Islet precursor cell (in vitro differentiated cells): ENCODE measurements around the gene DPAGT1.
"Not testable (repeated sequence)": the region's sequence is repeated elsewhere in the genome, so short reads cannot be mapped to it uniquely, and the experiment has no call there.

Experiments used
- DNase-seq: peaks from one replicate; pipeline ENCODE4 v3.0.0-alpha.2; 2018

DPAGT1 gene

DNA sequence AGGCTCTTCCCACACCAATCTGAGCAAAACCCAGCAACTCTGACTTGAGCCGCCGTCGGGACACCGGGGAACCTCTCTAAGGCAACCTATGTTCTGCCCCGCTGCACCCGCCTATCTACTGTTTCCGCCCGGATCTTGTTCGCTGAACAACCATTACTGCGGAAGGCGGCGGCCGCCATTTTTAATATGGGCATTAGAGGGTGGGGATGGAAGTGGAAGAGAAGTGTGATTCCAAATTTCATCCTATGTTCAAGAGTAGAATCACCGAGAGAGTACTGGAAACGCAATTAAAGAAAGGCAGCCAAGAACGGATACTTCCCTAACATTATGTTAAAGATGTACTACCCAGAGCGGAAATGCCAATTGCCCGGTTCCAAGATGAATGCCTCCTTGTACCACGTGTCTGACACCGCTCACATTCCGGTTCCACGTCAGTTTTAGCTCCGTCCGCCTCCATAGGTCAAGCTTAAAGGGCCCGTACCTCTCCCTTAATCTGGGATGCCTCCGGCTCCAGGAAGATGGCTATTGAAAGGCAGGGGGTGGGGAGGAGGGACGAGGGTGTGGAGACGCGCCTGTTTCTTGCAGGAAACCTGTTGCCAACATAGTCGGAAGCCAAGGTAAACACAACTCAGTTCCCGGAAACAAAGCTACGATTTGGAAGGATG, at the start of gene DPAGT1:
Gene DPAGT1 (minus strand): TSS at position 95 of the 665 bp plus-strand sequence. CDS start 198 bp downstream, outside the sequence.
- DNase-seq = peak; percentile 98

DNA sequence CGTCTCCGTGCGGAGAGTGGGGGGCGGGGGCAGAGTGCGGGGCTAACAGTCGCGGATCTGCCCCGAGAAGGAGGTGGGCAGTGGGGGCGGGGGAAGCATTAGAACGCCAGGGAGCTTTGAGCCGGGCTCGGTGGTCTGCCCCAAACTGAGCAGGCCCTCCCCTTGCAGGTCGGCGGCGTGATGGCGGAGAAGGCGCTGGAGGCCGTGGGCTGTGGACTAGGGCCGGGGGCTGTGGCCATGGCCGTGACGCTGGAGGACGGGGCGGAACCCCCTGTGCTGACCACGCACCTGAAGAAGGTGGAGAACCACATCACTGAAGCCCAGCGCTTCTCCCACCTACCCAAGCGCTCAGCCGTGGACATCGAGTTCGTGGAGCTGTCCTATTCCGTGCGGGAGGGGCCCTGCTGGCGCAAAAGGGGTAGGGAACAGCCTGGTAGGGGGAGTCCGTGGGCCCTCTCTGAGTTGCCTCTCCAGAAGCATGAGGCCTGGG, 48.2 kb upstream of the DPAGT1 start:
- DNase-seq = no peak

DNA sequence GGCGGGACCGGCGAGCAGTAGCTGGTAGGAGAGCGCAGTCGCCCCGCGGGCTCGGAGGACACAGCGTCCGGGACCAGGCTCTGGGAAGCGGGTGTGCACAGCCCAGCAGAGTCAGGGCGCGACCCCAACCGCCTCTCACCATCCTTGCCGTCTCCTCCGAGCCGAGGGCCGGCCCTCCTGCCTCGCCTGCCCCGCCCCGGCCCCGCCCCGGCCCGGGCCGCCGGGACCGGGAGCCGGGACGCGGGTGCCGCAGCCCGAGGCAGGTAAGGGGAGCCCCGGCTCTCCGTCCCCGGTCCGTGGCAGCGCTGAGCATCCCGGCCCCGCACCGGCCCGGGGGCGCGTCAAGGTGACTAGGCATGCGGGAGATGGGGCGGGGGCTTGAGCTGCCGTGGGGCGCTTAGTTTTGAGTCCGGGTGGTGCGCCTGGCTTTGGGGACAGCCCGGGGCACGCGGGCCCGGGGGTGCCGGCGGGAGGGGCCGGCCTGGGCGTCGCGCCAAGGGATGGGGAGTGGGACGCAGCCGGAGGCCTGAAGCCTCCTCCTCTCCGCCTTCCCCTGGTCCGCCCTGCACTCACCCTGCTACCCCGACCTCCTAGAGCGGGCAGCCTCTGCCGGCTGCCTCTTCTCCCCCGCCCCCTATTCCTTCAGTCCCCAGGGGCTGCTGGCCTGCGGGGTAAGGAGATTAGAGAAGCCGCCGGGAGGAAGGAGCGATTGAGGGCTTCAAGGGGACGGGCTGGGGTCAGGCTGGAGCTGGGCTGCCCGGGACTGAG, 47.5 kb upstream of the DPAGT1 start, which contains the start of gene ABCG4:
Gene ABCG4 (plus strand): TSS at position 35 of the 768 bp plus-strand sequence. CDS start 914 bp downstream, outside the sequence.
- no peak for DNase-seq

DNA sequence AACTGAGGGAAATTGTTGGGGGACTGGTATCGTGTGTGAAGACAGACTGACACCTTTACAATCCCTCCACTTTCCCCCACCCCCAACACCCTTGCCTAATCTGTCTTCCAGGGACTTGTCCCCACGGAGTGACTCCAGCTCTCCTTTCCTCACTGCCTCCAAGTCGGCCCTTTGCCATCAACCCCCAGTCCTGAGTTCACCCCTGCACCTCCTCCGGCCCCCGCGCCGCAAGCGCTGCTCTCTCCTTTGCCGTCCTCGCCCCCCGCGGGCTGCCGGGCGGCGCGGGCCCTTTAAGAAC, 47.0 kb upstream of the DPAGT1 start:
- DNase-seq = no peak

DNA sequence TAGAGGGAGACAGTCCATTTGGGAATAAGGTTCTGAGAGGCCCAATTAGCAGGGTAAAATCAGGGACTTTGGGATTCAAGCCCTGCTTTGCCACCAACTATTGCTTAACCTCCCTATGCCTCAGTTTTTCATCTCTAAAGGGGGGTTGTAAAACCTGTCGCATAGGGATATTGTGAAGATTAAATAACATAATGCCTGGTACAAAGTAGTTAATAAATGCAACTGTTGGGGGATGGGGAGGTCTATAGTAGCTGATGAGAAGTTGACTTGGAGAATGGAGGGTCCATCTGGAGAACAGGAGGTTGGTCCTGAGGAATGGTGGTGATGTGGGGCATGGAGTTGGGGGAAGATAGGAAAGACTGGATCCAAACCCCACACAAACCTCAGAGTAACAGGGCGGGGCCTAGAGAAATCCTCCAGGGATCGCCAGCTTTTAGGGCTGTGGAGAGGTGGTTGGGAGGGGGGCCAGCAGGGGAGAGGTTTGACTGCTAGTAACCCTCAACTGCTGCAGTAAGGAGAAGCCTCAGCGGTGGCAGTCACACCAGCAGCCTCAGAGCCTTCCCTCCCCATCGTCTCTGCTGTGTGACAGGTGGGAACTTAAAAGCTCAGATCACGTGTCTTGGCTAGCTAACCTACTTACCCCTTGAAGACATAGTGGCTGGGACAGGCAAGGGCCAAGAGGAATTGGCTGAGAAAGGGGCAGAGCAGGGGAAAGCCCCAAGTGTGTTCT, 46.1 kb upstream of the DPAGT1 start:
- DNase-seq = no peak

DNA sequence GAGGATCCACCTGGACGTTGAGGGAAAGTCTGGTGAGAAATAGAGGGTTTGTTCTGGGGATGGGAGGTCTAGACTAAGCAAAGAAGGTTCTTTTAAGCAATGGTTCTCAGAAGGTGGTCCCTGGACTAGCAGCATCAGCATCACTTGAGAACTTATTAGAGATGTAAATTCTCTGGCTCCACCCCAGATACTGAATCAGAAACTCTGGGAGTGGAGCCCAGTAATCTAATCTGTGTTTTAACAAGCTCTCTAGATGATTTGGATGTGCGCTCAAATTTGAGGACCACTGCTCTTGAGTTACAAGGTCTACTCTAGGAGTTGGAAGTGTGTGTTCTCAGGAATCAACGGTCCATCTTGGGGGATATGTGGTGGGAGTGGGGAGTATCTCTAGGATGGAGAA, 43.9 kb upstream of the DPAGT1 start:
- DNase-seq = no peak

DNA sequence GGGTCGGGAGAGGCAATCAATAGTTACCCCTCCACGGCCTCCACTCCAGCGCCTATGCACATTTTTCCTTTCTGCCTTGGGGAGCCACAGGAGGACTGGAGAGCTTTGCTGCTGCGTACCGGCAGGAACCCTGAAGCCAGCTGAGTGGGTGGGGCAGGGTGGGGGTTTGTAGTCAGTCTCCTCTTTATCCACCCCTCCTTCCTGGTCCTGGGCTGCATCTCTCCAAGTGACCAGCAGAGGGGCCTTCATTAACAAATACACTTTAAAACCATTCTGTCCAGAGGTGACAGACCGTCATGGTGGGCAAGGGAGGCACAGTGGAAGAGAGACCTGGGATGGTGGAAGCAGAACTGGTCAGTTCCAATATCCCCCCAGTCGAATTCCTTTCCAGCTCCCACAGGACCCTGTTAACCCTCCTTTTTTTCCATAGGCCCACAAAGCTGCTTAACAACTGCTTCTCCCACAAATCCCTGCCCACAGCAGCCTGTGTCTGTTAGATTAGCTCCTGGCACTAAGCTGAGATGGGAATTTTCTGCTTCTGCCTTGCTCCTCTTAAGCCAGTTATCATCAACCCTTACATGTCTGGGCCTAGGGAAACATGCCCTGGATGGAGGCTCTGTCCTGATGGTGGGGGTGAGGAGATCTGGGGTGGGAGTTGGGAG, 43.3 kb upstream of the DPAGT1 start:
- peak; percentile 92 for DNase-seq

DNA sequence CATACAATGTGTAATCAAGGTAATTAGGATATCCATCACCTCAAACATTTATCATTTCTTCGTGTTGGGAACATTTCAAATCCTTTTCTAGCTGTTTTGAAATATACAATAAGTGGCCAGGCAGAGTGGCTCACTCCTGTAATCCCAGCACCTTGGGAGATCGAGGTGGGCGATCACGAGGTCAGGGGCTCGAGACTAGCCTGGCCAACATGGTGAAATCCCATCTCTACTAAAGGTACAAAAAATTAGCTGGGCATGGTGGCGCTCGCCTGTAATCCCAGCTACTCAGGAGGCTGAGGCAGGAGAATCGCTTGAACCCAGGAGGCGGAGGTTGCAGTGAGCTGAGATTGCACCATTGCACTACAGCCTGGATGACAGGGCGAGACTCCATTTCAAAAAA, 37.6 kb upstream of the DPAGT1 start:
- DNase-seq = not testable (repeated sequence)

DNA sequence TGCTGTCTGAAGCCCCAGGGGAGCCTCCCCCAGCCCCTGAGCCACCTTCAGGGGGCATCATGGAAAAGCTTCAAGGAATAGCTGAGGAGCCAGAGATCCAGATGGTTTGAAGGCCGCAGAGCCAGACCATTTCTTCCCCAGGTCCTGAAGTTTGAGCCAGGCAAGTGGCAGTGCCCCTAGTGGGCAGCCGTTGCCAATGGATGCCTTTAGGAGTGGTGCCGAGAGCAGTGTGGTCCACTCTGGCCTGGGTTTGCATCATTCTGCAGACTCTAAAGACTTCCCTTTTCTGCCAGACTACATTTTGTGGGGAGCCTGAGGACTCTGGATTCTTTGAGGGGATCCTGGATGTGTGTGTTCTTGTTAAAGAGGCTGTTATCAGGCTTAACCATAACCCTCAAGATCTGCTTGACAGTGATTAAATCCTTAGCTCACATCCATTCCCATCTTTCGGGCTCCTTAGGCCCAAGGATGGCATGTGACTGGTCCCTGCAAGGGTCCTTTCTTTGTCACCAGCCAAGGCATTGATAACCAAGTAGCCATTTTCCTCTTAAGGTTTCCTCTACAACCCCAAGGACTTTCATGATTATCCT, 32.8 kb upstream of the DPAGT1 start:
- DNase-seq = no peak

DNA sequence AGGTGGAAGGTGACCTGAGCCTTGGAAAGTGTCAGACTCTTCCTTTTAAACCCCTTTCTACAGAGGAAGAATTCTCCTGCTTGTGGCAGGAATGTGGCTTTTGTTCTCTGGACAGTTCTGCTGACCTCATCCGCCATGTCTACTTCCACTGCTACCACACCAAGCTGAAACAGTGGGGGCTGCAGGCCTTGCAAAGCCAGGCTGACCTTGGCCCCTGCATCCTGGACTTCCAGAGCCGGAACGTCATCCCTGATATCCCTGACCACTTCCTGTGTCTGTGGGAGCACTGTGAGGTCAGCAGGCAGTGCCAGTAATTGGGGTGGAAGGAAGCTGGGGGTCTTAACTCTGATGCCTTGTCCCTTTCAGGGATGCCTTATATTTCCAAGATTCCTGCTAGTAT, 29.0 kb upstream of the DPAGT1 start:
- DNase-seq = no peak

DNA sequence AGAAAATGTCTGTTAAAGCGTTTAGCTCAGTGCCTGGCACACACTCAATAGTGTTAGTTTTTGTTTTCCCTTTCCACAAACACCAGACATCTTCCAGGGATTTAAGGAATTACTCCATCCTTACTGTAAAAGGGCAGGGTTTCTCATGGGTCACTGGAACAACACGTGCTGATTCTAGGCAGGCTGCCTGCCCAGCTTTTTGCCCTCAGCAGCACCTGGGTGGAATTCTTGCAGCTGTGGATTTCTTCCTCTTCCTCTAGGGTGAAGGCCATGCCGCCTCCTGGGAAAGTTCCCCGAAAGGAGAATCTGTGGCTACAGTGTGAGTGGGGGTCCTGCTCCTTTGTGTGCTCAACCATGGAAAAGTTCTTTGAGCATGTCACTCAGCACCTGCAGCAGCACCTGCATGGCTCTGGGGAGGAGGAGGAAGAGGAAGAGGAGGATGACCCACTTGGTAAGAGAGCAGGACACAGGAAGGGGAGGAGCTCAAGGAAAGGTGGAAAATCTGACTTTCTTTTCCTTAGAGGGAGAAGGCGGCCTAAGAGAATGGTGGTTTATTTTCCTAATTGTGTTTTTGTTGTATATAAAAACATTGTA, 25.1 kb upstream of the DPAGT1 start:
- DNase-seq = no peak

DNA sequence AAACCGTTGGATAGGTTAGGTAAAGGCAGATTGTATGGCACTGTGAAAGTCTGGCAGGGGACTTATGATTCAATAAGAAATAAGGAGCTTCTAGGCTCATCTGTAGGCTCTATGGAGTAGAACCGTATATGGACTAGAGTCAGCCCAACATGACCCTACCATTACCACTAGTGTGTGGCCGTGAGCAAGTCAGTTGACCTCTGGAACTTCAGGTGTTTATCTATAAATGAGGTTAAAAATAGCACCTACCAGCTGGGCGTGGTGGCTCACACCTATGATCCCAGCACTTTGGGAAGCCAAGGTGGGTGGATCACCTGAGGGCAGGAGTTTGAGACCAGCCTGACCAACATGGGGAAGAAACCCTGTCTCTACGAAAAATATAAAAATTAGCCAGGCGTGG, 24.2 kb upstream of the DPAGT1 start:
- DNase-seq = no peak

DNA sequence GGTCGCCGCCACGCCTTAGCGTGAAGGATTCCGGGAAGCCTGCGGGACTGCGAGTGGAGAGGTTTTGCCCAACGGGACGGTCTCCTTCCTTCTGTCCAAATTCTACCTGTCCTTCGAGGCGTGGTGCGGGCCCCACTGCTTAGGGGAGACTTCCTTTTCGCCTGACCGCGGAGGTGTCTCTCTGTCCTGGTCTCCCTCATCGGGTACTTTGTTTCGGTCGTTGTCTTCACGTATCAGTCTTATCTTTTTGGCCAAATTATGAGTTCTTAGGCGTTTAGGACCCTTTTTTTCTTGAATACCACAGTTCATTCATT, 20.1 kb upstream of the DPAGT1 start:
- DNase-seq = no peak

DNA sequence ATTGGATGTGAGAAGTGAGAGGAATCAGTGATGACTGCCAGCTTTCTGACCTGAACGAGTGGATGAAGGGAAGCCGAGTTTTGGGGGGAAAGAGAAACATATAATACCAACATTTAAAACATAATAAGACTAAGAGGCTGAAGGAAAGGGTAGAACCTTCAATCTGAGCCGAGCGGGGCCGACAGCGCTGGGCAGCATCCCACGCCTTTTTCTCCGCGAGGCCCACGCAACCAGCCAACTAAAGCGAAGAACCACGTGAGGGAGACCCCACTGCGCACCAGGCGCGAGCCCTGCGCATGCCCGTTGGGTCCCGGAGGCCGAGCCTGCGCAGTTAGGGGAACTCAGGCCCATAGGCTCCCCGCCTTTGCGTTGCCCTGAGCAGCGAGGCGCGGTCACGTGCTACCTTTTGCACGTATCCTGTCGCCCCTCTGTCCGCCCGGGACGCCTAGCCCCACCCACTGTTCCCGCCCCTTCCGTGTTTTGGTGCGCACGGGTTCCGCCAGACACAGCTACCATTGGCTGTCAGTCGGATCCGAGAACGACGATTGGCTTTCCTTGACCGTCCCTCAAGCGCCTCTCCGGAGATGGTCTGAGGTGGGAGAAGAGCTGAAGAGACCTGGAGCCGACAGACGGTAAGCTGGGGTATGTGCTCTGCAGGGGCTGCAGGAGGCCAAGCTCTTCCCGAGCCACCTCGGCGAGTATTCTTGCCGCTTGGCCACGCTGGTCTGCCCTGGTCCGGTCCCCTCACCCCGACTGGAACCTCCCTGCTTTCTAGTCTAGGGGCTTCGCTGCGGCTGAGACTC, 19.6 kb upstream of the DPAGT1 start, which contains the start of gene HINFP:
Gene HINFP (plus strand): TSS at position 573 of the 803 bp plus-strand sequence. CDS start 5,365 bp downstream, outside the sequence.
- peak; percentile 100 for DNase-seq

DNA sequence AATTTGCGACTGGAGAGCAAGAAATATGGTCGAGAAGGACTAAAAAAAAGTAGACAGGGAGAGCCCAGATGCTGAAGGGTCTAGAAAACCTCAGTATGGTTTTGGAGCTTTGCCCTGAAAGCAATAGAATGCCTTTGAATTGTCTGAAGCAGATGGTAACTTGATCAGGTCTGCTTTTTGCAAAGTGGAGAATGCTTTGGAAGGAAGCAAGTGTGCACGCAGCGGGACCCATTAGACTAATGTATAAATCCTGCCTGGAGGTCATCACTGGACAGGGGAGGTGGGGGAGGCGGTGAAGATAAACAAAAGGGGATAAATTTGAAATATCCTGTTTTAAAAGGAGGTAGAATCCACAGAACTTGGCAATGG, 19.0 kb upstream of the DPAGT1 start:
- DNase-seq = no peak

DNA sequence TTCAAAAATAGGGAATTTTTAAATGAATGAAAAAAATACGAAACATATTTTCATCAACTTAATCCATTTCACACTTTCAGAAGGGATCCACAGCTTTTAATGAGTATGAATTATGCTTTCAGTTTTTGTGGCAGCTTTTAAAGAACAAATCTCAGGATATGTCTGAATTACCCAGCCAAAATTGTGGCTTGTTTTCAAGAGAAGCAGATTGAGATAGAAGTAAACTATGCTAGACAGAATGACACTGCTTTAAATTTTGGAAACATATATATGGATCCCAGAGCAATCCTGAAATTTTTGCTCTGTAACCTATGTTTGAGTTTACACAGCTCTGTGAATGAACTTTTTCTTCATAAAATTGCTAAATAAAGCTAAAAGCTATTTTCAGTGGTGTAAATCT, 17.3 kb upstream of the DPAGT1 start:
- DNase-seq = no peak

DNA sequence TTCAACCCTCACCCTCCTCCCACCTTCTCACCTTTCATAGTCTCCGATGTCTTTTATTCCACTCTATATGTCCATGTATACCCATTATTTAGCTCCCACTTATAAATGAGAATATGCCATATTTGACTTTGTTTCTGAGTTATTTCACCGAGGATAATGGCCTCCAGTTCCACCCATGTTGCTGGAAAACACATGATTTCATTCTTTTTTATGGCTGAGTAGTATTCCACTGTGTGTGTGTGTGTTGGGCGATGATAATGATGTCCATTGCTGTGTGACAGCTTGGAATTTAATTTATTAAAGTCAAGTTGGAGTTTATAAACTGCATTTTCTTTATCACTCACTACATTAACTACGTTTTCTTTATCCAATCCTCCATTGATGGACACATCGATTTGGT, 16.6 kb upstream of the DPAGT1 start:
- no peak for DNase-seq

DNA sequence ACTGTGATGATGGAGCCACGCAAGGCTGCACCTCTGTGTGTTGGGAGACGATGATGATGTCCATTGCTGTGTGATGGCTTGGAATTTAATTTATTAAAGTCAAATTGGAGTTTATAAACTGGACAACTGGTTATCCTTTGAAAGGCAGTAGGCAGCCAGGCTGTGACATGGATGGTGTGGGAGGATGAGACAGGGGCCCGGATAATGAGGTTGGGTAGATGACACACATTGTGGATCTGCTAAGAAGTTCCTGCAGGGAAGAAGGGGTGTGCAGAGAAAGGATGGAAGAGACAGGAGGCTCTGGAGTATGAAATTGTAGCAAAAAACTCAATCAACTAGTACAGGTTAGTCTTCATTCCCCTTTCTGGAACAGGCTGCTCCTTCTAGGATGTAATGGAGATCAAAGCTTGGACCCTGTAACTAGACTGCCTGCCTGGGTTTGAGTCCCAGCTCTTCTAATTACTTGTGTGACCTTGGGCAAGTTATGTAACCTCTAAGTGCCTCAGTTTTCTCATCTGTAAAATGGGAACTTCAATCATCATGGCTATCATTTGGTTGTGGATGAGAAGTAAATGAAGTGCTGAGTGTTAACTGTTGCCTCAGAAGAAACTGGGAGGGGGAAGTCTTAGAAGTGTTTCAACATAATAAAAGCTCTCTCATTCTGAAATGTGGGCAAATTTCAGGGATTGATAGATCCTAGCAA, 15.5 kb upstream of the DPAGT1 start:
- no peak for DNase-seq

DNA sequence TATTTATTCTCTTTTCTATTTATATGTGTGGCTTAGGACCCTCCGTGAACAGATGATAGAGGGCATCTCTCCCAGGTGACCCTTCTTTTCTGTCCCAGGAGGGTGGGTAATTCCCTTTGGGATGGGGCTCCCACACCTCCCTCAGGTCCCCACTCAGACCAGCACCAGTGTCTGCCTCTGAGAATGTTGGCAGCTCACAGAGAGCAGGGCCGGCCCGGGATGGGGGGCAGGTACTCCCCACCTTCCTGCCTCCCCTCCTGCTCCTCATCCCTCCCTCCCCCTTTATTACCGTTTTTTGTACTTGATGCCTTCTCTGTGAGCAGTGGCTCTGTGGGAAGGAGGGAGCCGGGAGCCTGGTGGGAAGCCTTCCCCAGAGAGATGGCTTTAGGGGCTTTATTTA, 14.9 kb upstream of the DPAGT1 start:
- no peak for DNase-seq

DNA sequence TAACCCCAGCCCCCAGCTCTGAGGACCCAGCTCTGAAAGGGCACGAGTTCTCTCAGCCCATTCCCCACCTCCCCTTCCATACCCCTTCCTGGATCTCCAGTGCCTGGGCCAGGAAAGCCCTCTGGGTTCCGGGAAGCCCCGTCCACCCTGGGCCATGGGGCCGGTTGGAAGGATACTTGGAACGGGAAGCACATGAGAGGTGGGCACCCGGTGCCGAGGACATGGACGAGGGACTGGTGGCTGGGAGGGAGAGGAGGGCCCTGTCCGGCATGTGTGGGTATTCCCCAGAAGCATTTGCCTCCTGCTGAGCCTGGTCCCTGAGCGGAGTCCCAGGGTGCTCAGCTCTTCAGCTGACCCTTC, 14.6 kb upstream of the DPAGT1 start:
- no peak for DNase-seq
